C1 segment of cervical spinal cord (tissue), 14 donors: ENCODE data around the gene PER1.
A peak's percentile ranks its signal among the peaks of the same experiment; 100 is the strongest.

Experiments used
- DNase-seq, 14 donors: peaks; one replicate each; lab custom pipeline; 2025; lab: John Stamatoyannopoulos, UW

PER1 gene

DNA sequence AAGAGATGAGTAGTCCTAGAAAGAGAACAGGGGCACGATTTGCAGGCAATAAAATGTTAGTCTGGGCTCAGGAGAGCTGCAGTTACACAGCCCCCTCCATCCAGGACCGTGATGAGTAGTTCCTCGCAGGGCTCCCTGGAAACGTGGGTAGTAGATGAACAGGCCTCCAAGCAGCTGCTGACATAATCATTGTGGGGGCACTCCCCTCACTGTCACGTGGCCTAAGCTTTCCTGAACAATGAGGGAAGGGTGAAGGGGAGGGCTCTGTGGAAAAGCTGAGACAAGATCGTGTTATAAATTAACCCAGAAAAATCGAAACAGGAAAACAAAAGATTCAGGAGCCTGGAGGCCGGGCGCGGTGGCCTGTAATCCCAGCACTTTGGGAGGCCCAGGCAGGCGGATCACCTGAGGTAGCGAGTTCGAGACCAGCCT lies 1.3 kb upstream of the PER1 start:
- DNase-seq: peak in 10 of 14 donors; percentile 23 to 79 (median 62)

DNA sequence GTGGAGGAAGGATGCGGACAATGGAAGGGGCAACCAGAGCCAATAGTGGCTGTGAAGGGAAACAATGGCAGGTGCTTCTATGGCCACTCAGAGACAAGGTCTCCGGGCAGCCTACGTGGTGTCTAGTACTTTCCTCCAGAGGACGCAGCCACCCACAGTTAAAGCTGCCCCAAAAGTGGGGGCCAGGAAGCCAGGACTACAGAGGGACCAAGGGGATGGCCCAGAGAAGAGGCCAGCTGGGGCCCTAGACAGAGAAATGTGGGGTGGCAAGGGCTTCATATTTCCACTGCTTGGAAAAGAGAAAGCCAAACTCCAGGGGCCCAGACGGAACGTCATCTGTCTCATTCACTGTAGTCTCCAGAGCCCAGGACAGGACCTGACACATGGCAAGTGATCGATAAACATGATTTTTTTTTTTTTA lies 837 bp upstream of the PER1 start:
- peak in 1 of 14 donors; percentile 70 for DNase-seq

DNA sequence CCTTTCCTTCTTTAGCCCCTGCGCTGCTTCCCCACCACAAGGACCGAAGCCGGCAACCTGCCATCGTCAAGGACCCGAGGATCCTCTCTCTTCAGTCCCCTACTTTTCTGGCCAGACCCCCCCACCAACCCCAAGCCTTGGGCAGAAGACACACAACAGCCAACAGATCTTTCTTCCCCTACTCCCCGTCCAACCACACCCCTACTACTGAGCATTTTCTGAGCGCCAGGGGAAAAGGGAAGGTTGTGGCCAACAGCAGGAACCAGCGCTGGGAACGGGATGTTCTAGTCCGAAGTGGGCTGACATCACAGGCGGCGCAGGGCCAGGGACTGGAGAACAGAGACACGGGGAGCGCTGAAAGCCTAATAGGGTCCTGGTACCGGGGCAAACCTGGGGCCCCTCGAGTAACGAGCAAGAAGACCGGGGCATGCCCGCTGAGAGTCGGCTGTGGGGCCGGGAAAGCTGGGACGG lies 528 bp downstream of the PER1 start:
- DNase-seq: peak in 11 of 14 donors; percentile 62 to 84 (median 78)

- peak; percentile 34 to 93 (median 84) for DNase-seq
Observed at GRCh38 chr17:8151120-8151640, 1.0 kb downstream of the PER1 start.

DNA sequence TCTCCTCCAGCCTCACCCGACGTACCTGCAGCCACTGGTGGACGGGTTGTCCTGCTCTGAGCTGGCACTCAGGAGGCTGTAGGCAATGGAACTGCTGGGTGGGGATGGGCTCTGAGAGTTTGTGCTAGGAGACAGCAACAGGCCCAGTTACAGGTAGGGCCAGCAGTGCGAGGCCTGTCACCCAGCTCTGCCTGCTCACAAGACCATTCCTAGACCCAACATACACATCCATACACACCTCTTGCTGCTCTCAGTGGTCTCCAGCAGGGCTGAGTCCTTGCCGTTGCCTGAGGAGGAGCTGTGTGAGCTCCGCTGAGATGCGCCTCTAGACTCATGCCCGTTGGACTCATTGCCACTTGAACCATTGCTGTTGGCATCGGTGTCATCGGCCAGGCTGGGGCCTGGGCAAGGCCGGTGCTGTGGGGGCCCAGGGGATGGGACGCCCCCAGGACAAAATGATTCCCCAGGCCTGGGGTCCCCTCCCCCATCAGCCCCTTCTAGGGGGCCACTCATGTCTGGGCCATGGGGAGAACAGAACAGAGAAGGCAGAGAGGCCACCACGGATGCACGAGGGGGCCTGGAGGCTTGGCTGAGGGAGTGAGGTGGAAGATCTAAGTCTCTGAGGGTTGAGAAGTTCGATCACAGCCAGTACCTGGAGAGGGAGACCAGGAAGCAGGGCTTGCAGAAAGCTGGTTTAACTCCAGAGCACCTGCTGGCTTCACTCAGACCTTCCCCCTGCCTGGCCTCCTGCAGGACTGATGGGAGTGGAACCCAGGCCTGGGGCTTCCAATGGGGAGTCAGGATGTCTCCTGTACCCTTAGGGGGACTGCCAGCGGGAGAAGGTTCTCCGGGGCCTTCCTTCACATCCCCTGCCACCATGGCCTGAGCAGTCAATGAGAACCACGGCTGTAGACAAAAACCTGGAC lies 1.7 kb downstream of the PER1 start:
- no peak for DNase-seq

- no peak for DNase-seq
Observed at GRCh38 chr17:8149419-8150193, 2.6 kb downstream of the PER1 start.

- no peak for DNase-seq
Observed at GRCh38 chr17:8148560-8148959, 3.6 kb downstream of the PER1 start.

- no peak for DNase-seq
Observed at GRCh38 chr17:8147805-8148404, 4.3 kb downstream of the PER1 start.

GRCh38 chr17:8147141-8147804 lies 4.9 kb downstream of the PER1 start:
- no peak for DNase-seq

GRCh38 chr17:8146381-8147140 lies 5.6 kb downstream of the PER1 start:
- no peak for DNase-seq

GRCh38 chr17:8145811-8146210 lies 6.4 kb downstream of the PER1 start:
- no peak for DNase-seq

- DNase-seq: no peak
Observed at GRCh38 chr17:8144401-8145231, 7.6 kb downstream of the PER1 start.

GRCh38 chr17:8143581-8144400 lies 8.4 kb downstream of the PER1 start:
- no peak for DNase-seq

GRCh38 chr17:8142887-8143580 lies 9.2 kb downstream of the PER1 start:
- DNase-seq: no peak

DNA sequence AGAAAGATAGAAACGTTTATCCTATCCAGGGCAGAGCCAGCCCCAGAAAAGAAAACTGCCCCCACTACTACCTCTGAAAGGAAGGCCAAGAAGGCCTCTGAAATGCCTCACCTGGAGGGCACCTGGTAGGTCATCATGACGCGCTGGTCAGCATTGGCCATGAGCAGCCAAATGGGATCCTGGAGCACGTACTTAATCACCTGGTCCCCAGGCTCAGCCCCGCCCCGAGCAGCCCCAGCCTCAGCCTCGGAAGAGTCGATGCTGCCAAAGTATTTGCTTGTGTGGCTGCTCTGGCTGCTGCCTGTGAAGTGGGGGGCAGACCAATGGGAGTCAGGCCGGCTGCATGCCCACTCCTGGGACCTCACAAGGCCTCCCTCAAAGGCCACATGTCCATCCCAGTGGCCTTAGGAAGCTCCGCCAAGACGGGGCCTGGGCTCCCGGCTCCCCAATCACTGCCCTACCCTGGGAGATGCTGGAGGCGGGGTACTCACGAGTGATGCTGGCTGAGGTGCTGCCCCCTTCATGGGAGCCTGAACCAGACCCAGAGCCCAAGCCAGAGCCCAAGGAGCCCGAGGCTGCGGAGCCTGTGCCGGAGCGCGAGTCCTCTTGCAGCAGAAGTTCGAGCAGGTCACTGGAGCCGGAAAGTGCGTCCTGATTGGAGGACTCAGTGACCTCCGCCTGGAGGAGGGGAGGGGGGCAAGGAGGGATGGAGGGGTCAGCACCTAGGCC lies 9.9 kb downstream of the PER1 start:
- no peak for DNase-seq

GRCh38 chr17:8141741-8142140 lies 10.5 kb downstream of the PER1 start:
- no peak for DNase-seq

- DNase-seq: no peak
Observed at GRCh38 chr17:8141045-8141444, 11.2 kb downstream of the PER1 start.
